Liver (tissue), 9 donors: Measurements from ENCODE around the gene CD79B. TPM values are rescaled to one million over a fixed set of nuclear protein-coding genes. Genes with fewer than 3 reads are reported as not detected.

ENCODE experiments used
- DNase-seq: peaks from one replicate; pipeline ENCODE4 v3.0.0-alpha.2; 2017; ENCODE audit warnings: low spot score
- H3K27ac ChIP-seq, 2 donors: one replicate each; pipeline ENCODE4 v1.7.0; 2013; ENCODE audit warnings: inconsistent platforms in 2 of 2, low read length in 2 of 2, control low read depth in 1 of 2, low read depth in 1 of 2, mild to moderate bottlenecking in 1 of 2
- H3K27me3 ChIP-seq, 4 donors: one replicate each; pipeline versions ENCODE4 v1.6.1 to v1.7.0; 2013; ENCODE audit warnings: low read length in 3 of 4, inconsistent platforms in 1 of 4, mild to moderate bottlenecking in 1 of 4, moderate library complexity in 1 of 4; ENCODE audit not compliant: control insufficient read depth in 4 of 4, insufficient read depth in 4 of 4
- H3K36me3 ChIP-seq, 4 donors: one replicate each; pipeline versions ENCODE4 v1.6.1 to v1.7.0; 2013; ENCODE audit warnings: low read length in 3 of 4, mild to moderate bottlenecking in 3 of 4, low read depth in 1 of 4, moderate library complexity in 1 of 4; ENCODE audit not compliant: control insufficient read depth in 4 of 4, insufficient read depth in 3 of 4
- H3K4me1 ChIP-seq, 4 donors: one replicate each; pipeline versions ENCODE4 v1.6.1 to v1.7.0; 2013; ENCODE audit warnings: low read length in 3 of 4, mild to moderate bottlenecking in 3 of 4, moderate library complexity in 1 of 4; ENCODE audit not compliant: control insufficient read depth in 4 of 4, insufficient read depth in 4 of 4
- H3K4me3 ChIP-seq, 3 donors: one replicate each; pipeline versions ENCODE4 v1.6.1 to v1.7.0; 2013; ENCODE audit warnings: low read length in 3 of 3, control low read depth in 1 of 3, low read depth in 1 of 3, mild to moderate bottlenecking in 1 of 3
- H3K9ac ChIP-seq, 2 donors: one replicate each; pipeline ENCODE4 v1.7.0; 2013; ENCODE audit warnings: low read length in 2 of 2, mild to moderate bottlenecking in 2 of 2, moderate library complexity in 2 of 2, control low read depth in 1 of 2, low read depth in 1 of 2
- H3K9me3 ChIP-seq, 4 donors: one replicate each; pipeline versions ENCODE4 v1.6.1 to v1.7.0; 2013; ENCODE audit warnings: low read length in 3 of 4; ENCODE audit not compliant: control insufficient read depth in 4 of 4
- ATF3 ChIP-seq: IDR thresholded peaks from 2 replicates; pipeline ENCODE4 v1.6.1; 2016; ENCODE audit warnings: antibody characterized with exemption
- CTCF ChIP-seq: fragments of 150-350 bp; IDR thresholded peaks from 2 replicates; pipeline ENCODE4 v1.5.1; 2017; ENCODE audit warnings: improper control_type of control experiment, low read depth, low read length; ENCODE audit not compliant: missing input control
- EGR1 ChIP-seq, 2 donors: IDR thresholded peaks; 2 replicates each; pipeline ENCODE4 v1.6.1; 2016 to 2018; ENCODE audit warnings: antibody characterized with exemption in 2 of 2, low read depth in 2 of 2
- FOXA1 ChIP-seq: IDR thresholded peaks from 2 replicates; pipeline ENCODE4 v1.6.1; 2016; ENCODE audit warnings: antibody characterized with exemption
- FOXA2 ChIP-seq: IDR thresholded peaks from 2 replicates; pipeline ENCODE4 v1.6.1; 2016; ENCODE audit warnings: antibody characterized with exemption
- GABPA ChIP-seq, 2 donors: IDR thresholded peaks in 1 of 2; conservative IDR thresholded peaks in 1 of 2; 2 replicates each; pipeline ENCODE4 v1.6.1; 2016; ENCODE audit warnings: antibody characterized with exemption in 2 of 2, mild to moderate bottlenecking in 1 of 2, moderate library complexity in 1 of 2
- HNF4A ChIP-seq, 2 donors: conservative IDR thresholded peaks; 2 replicates each; pipeline ENCODE4 v1.6.1; 2016; ENCODE audit warnings: antibody characterized with exemption in 2 of 2, mild to moderate bottlenecking in 2 of 2
- HNF4G ChIP-seq: IDR thresholded peaks from 2 replicates; pipeline ENCODE4 v1.6.1; 2016; ENCODE audit warnings: antibody characterized with exemption
- JUND ChIP-seq, 2 donors: IDR thresholded peaks; 2 replicates each; pipeline ENCODE4 v1.6.1; 2016; ENCODE audit warnings: antibody characterized with exemption in 2 of 2
- MAX ChIP-seq: IDR thresholded peaks from 2 replicates; pipeline ENCODE4 v1.6.1; 2016; ENCODE audit warnings: antibody characterized with exemption
- NR2F2 ChIP-seq: IDR thresholded peaks from 2 replicates; pipeline ENCODE4 v1.6.1; 2016; ENCODE audit warnings: antibody characterized with exemption
- RAD21 ChIP-seq, 2 donors: IDR thresholded peaks; 2 replicates each; pipeline ENCODE4 v1.6.1; 2016; ENCODE audit warnings: antibody characterized with exemption in 2 of 2, mild to moderate bottlenecking in 2 of 2
- REST ChIP-seq: IDR thresholded peaks from 2 replicates; pipeline ENCODE4 v1.6.1; 2016; ENCODE audit warnings: antibody characterized with exemption, mild to moderate bottlenecking
- RXRA ChIP-seq, 2 donors: IDR thresholded peaks; 2 replicates each; pipeline ENCODE4 v1.6.1; 2017 to 2018; ENCODE audit warnings: antibody characterized with exemption in 2 of 2, mild to moderate bottlenecking in 1 of 2
- SP1 ChIP-seq: IDR thresholded peaks from 2 replicates; pipeline ENCODE4 v1.6.1; 2018; ENCODE audit warnings: antibody characterized with exemption, mild to moderate bottlenecking
- TAF1 ChIP-seq: conservative IDR thresholded peaks from 2 replicates; pipeline ENCODE4 v1.6.1; 2016; ENCODE audit warnings: antibody characterized with exemption, mild to moderate bottlenecking
- YY1 ChIP-seq: IDR thresholded peaks from 2 replicates; pipeline ENCODE4 v1.6.1; 2016; ENCODE audit warnings: antibody characterized with exemption, mild to moderate bottlenecking
- ZBTB33 ChIP-seq: IDR thresholded peaks from 2 replicates; pipeline ENCODE4 v1.6.1; 2016; ENCODE audit warnings: antibody characterized with exemption
- WGBS: extraction: QIAGEN DNeasy Blood & Tissue Kit; methylation state at CpG from one replicate; pipeline ENCODE4 v1.1.7; 2013; 5-methylcytosine and 5-hydroxymethylcytosine counted together
- polyA plus RNA-seq, 2 donors: library from polyadenylated mRNA; stranded (reverse) in 1 of 2; unstranded in 1 of 2; fragments of 200-250 nt in 1 of 2; fragments of >200 nt in 1 of 2; fragmentation: Nextera tagmentation in 1 of 2; extraction: Ambion mirVana in 1 of 2; gene quantifications; one replicate each; pipeline versions ENCODE4 v1.2.1 to v1.2.3, GENCODE V29; 2013 to 2015
- total RNA-seq, 2 donors: library from RNA; depleted of rRNA; stranded (reverse); fragments of >200 nt; gene quantifications; one replicate each; pipeline ENCODE4 v1.2.3, GENCODE V29; 2014
- donor health status: healthy.
- donor health status: healthy.
- donor health status: healthy.
- donor health status: healthy.
- donor health status: healthy.

The CD79B gene
- total and polyA plus RNA-seq, 4 donors: 1.3 to 6.5 (median 3.5) TPM

- Histone ChIP-seq H3K9me3 (no peaks in the 10 kb centered on the region), H3K4me1 (peaks cover 0 to 4% (median 0%) of the 10 kb centered on the region in 4 donors), H3K27ac (no peak overlapping the region), H3K9ac (no peak overlapping the region), H3K36me3 (no peaks in the 10 kb centered on the region), H3K4me3 (no peak overlapping the region), H3K27me3 (no peaks in the 10 kb centered on the region)
- WGBS: 91% methylated on average over 9 of the region's 9 CpGs
- TF ChIP-seq FOXA2 (no peak), RAD21 (IDR thresholded peaks at IDR 0.05) (no peak), HNF4A (conservative IDR thresholded peaks at IDR 0.05) (no peak), NR2F2 (no peak), SP1 (no peak), YY1 (no peak), FOXA1 (no peak), CTCF (no peak), REST (no peak), RXRA (IDR thresholded peaks at IDR 0.05) (no peak), MAX (no peak), GABPA (IDR thresholded peaks at IDR 0.05 in 1 of 2, conservative IDR thresholded peaks at IDR 0.05 in 1 of 2) (no peak), ATF3 (no peak), TAF1 (no peak), EGR1 (IDR thresholded peaks at IDR 0.05; ENCODE audit: low read depth in 2 of 2) (no peak), JUND (IDR thresholded peaks at IDR 0.05) (no peak), ZBTB33 (no peak), HNF4G (no peak)
- DNase-seq: no peak
These were observed 11.6 kb upstream of the CD79B start for GRCh38 chr17:63943745-63944144.
